Liver (tissue), 9 donors: ENCODE results near the gene TTC7B. TPM values are rescaled to one million over a fixed set of nuclear protein-coding genes. Genes with fewer than 3 reads are reported as not detected.

ENCODE experiments used
- DNase-seq: peaks from one replicate; pipeline ENCODE4 v3.0.0-alpha.2; 2017; ENCODE audit warnings: low spot score
- H3K27ac ChIP-seq, 2 donors: one replicate each; pipeline ENCODE4 v1.7.0; 2013; ENCODE audit warnings: inconsistent platforms in 2 of 2, low read length in 2 of 2, control low read depth in 1 of 2, low read depth in 1 of 2, mild to moderate bottlenecking in 1 of 2
- H3K27me3 ChIP-seq, 4 donors: one replicate each; pipeline versions ENCODE4 v1.6.1 to v1.7.0; 2013; ENCODE audit warnings: low read length in 3 of 4, inconsistent platforms in 1 of 4, mild to moderate bottlenecking in 1 of 4, moderate library complexity in 1 of 4; ENCODE audit not compliant: control insufficient read depth in 4 of 4, insufficient read depth in 4 of 4
- H3K36me3 ChIP-seq, 4 donors: one replicate each; pipeline versions ENCODE4 v1.6.1 to v1.7.0; 2013; ENCODE audit warnings: low read length in 3 of 4, mild to moderate bottlenecking in 3 of 4, low read depth in 1 of 4, moderate library complexity in 1 of 4; ENCODE audit not compliant: control insufficient read depth in 4 of 4, insufficient read depth in 3 of 4
- H3K4me1 ChIP-seq, 4 donors: one replicate each; pipeline versions ENCODE4 v1.6.1 to v1.7.0; 2013; ENCODE audit warnings: low read length in 3 of 4, mild to moderate bottlenecking in 3 of 4, moderate library complexity in 1 of 4; ENCODE audit not compliant: control insufficient read depth in 4 of 4, insufficient read depth in 4 of 4
- H3K4me3 ChIP-seq, 3 donors: one replicate each; pipeline versions ENCODE4 v1.6.1 to v1.7.0; 2013; ENCODE audit warnings: low read length in 3 of 3, control low read depth in 1 of 3, low read depth in 1 of 3, mild to moderate bottlenecking in 1 of 3
- H3K9ac ChIP-seq, 2 donors: one replicate each; pipeline ENCODE4 v1.7.0; 2013; ENCODE audit warnings: low read length in 2 of 2, mild to moderate bottlenecking in 2 of 2, moderate library complexity in 2 of 2, control low read depth in 1 of 2, low read depth in 1 of 2
- H3K9me3 ChIP-seq, 4 donors: one replicate each; pipeline versions ENCODE4 v1.6.1 to v1.7.0; 2013; ENCODE audit warnings: low read length in 3 of 4; ENCODE audit not compliant: control insufficient read depth in 4 of 4
- ATF3 ChIP-seq: IDR thresholded peaks from 2 replicates; pipeline ENCODE4 v1.6.1; 2016; ENCODE audit warnings: antibody characterized with exemption
- CTCF ChIP-seq: fragments of 150-350 bp; IDR thresholded peaks from 2 replicates; pipeline ENCODE4 v1.5.1; 2017; ENCODE audit warnings: improper control_type of control experiment, low read depth, low read length; ENCODE audit not compliant: missing input control
- EGR1 ChIP-seq, 2 donors: IDR thresholded peaks; 2 replicates each; pipeline ENCODE4 v1.6.1; 2016 to 2018; ENCODE audit warnings: antibody characterized with exemption in 2 of 2, low read depth in 2 of 2
- FOXA1 ChIP-seq: IDR thresholded peaks from 2 replicates; pipeline ENCODE4 v1.6.1; 2016; ENCODE audit warnings: antibody characterized with exemption
- FOXA2 ChIP-seq: IDR thresholded peaks from 2 replicates; pipeline ENCODE4 v1.6.1; 2016; ENCODE audit warnings: antibody characterized with exemption
- GABPA ChIP-seq, 2 donors: IDR thresholded peaks in 1 of 2; conservative IDR thresholded peaks in 1 of 2; 2 replicates each; pipeline ENCODE4 v1.6.1; 2016; ENCODE audit warnings: antibody characterized with exemption in 2 of 2, mild to moderate bottlenecking in 1 of 2, moderate library complexity in 1 of 2
- HNF4A ChIP-seq, 2 donors: conservative IDR thresholded peaks; 2 replicates each; pipeline ENCODE4 v1.6.1; 2016; ENCODE audit warnings: antibody characterized with exemption in 2 of 2, mild to moderate bottlenecking in 2 of 2
- HNF4G ChIP-seq: IDR thresholded peaks from 2 replicates; pipeline ENCODE4 v1.6.1; 2016; ENCODE audit warnings: antibody characterized with exemption
- JUND ChIP-seq, 2 donors: IDR thresholded peaks; 2 replicates each; pipeline ENCODE4 v1.6.1; 2016; ENCODE audit warnings: antibody characterized with exemption in 2 of 2
- MAX ChIP-seq: IDR thresholded peaks from 2 replicates; pipeline ENCODE4 v1.6.1; 2016; ENCODE audit warnings: antibody characterized with exemption
- NR2F2 ChIP-seq: IDR thresholded peaks from 2 replicates; pipeline ENCODE4 v1.6.1; 2016; ENCODE audit warnings: antibody characterized with exemption
- RAD21 ChIP-seq, 2 donors: IDR thresholded peaks; 2 replicates each; pipeline ENCODE4 v1.6.1; 2016; ENCODE audit warnings: antibody characterized with exemption in 2 of 2, mild to moderate bottlenecking in 2 of 2
- REST ChIP-seq: IDR thresholded peaks from 2 replicates; pipeline ENCODE4 v1.6.1; 2016; ENCODE audit warnings: antibody characterized with exemption, mild to moderate bottlenecking
- RXRA ChIP-seq, 2 donors: IDR thresholded peaks; 2 replicates each; pipeline ENCODE4 v1.6.1; 2017 to 2018; ENCODE audit warnings: antibody characterized with exemption in 2 of 2, mild to moderate bottlenecking in 1 of 2
- SP1 ChIP-seq: IDR thresholded peaks from 2 replicates; pipeline ENCODE4 v1.6.1; 2018; ENCODE audit warnings: antibody characterized with exemption, mild to moderate bottlenecking
- TAF1 ChIP-seq: conservative IDR thresholded peaks from 2 replicates; pipeline ENCODE4 v1.6.1; 2016; ENCODE audit warnings: antibody characterized with exemption, mild to moderate bottlenecking
- YY1 ChIP-seq: IDR thresholded peaks from 2 replicates; pipeline ENCODE4 v1.6.1; 2016; ENCODE audit warnings: antibody characterized with exemption, mild to moderate bottlenecking
- ZBTB33 ChIP-seq: IDR thresholded peaks from 2 replicates; pipeline ENCODE4 v1.6.1; 2016; ENCODE audit warnings: antibody characterized with exemption
- WGBS: extraction: QIAGEN DNeasy Blood & Tissue Kit; methylation state at CpG from one replicate; pipeline ENCODE4 v1.1.7; 2013; 5-methylcytosine and 5-hydroxymethylcytosine counted together
- polyA plus RNA-seq, 2 donors: library from polyadenylated mRNA; stranded (reverse) in 1 of 2; unstranded in 1 of 2; fragments of 200-250 nt in 1 of 2; fragments of >200 nt in 1 of 2; fragmentation: Nextera tagmentation in 1 of 2; extraction: Ambion mirVana in 1 of 2; gene quantifications; one replicate each; pipeline versions ENCODE4 v1.2.1 to v1.2.3, GENCODE V29; 2013 to 2015
- total RNA-seq, 2 donors: library from RNA; depleted of rRNA; stranded (reverse); fragments of >200 nt; gene quantifications; one replicate each; pipeline ENCODE4 v1.2.3, GENCODE V29; 2014
- donor health status: healthy.
- donor health status: healthy.
- donor health status: healthy.
- donor health status: healthy.
- donor health status: healthy.

TTC7B gene
- total and polyA plus RNA-seq, 4 donors: 9.1 to 31.0 (median 12.5) TPM

GRCh38 chr14:90547968-90548367 is 268.3 kb downstream of the TTC7B start:
- no peak for DNase-seq
- Histone ChIP-seq H3K27me3 (no peaks in the 10 kb centered on the region), H3K36me3 (no peaks in the 10 kb centered on the region), H3K4me1 (no peaks in the 10 kb centered on the region), H3K9ac (no peak overlapping the region), H3K27ac (no peak overlapping the region), H3K4me3 (no peak overlapping the region), H3K9me3 (no peaks in the 10 kb centered on the region)
- TF ChIP-seq RXRA (IDR thresholded peaks at IDR 0.05) (no peak), NR2F2 (no peak), FOXA2 (no peak), HNF4G (no peak), CTCF (no peak), REST (no peak), JUND (IDR thresholded peaks at IDR 0.05) (no peak), ZBTB33 (no peak), YY1 (no peak), EGR1 (IDR thresholded peaks at IDR 0.05; ENCODE audit: low read depth in 2 of 2) (no peak), SP1 (no peak), TAF1 (no peak), GABPA (IDR thresholded peaks at IDR 0.05 in 1 of 2, conservative IDR thresholded peaks at IDR 0.05 in 1 of 2) (no peak), HNF4A (conservative IDR thresholded peaks at IDR 0.05) (no peak), RAD21 (IDR thresholded peaks at IDR 0.05) (no peak), FOXA1 (no peak), ATF3 (no peak), MAX (no peak)
- 97% methylated on average over 3 of the region's 3 CpGs for WGBS

- no peak for DNase-seq
- H3K27me3 ChIP-seq: no peaks in the 10 kb centered on the region
- no peaks in the 10 kb centered on the region for H3K9me3 ChIP-seq
- TF ChIP-seq JUND (IDR thresholded peaks at IDR 0.05) (no peak), ATF3 (no peak), SP1 (no peak), GABPA (IDR thresholded peaks at IDR 0.05 in 1 of 2, conservative IDR thresholded peaks at IDR 0.05 in 1 of 2) (no peak), EGR1 (IDR thresholded peaks at IDR 0.05; ENCODE audit: low read depth in 2 of 2) (no peak), CTCF (no peak)
- H3K27ac ChIP-seq: no peak overlapping the region
- H3K4me1 ChIP-seq: no peaks in the 10 kb centered on the region
- H3K36me3 ChIP-seq: no peaks in the 10 kb centered on the region
- H3K9ac ChIP-seq: no peak overlapping the region
- 98% methylated on average over 10 of the region's 10 CpGs for WGBS
- H3K4me3 ChIP-seq: no peak overlapping the region
These were observed 269.0 kb downstream of the TTC7B start for GRCh38 chr14:90547250-90547649.
